ENCODE data around the gene GPAM.
"Not testable (repeated sequence)": the region's sequence is repeated elsewhere in the genome, so short reads cannot be mapped to it uniquely, and the experiment has no call there.

Gene GPAM, protein sequence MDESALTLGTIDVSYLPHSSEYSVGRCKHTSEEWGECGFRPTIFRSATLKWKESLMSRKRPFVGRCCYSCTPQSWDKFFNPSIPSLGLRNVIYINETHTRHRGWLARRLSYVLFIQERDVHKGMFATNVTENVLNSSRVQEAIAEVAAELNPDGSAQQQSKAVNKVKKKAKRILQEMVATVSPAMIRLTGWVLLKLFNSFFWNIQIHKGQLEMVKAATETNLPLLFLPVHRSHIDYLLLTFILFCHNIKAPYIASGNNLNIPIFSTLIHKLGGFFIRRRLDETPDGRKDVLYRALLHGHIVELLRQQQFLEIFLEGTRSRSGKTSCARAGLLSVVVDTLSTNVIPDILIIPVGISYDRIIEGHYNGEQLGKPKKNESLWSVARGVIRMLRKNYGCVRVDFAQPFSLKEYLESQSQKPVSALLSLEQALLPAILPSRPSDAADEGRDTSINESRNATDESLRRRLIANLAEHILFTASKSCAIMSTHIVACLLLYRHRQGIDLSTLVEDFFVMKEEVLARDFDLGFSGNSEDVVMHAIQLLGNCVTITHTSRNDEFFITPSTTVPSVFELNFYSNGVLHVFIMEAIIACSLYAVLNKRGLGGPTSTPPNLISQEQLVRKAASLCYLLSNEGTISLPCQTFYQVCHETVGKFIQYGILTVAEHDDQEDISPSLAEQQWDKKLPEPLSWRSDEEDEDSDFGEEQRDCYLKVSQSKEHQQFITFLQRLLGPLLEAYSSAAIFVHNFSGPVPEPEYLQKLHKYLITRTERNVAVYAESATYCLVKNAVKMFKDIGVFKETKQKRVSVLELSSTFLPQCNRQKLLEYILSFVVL

DNA sequence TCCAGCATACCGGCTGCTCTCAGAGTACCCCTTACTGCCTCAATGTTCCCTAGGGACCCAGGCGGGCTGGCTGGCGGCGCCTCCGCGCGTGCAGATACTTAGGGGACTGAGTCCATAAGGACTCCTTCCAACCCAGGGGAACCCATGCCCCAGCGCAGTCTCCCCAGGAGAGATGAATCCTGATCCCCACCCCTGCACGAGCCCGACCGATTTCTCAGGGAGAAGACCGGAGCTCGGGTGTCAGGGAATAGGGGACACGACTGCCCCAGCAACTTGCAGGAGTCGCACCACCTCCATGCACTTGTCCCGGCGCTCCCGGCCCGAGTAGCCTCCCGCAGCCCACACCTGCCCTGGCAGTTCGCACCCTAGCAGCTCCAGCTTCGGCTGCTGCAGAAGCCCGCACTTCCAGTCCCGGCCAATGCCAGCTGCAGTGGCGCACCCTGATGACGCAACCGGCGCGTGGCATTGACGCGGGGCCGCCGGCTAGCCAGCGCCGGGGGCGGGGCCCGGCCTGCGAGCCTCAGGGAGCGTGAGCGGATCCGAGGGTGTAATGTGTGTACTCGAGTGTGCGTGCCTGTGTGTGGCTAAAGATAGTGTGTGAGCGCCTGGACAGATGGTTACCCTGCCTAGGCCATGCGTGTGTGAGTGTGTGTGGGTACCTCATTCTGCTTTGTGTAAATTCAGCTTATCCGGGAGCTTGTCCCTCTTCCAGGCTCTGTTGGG is at the start of gene GPAM:
GPAM (minus strand) TSS at position 437 of the 723 bp plus-strand sequence. CDS start 1,981 bp downstream, outside the sequence.
- peak; percentile 91 to 99 (median 96) for DNase-seq
- intact Hi-C loops (cut with DNase I) = loop anchor here (5.0 to 10.0 kb wide), 2 partner anchors 129 to 261 kb away; partner anchors contain the start of genes VTI1A and ZDHHC6

DNA sequence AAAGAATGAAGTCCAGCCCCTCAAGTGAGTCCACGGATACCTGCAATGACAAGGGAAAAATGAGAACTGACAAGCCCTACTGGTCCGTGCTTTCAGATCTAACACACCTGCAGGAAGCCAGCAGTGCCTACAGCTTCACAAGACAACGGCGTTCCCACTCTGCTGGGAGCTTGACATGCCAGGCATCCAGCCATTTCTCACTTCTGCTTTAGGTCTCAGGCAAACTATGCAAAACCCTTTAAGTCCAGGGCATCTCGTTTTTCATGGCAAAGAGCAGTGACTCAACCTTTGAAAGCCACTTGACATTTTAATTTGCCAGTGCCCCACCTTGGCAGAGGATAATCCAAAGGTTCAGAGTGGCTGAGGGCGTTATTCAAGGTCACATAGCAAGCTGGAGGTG is 49.1 kb upstream of the GPAM start:
- no peak for DNase-seq
- intact Hi-C loops (cut with DNase I) = no loop called here

GRCh38 chr10:112231602-112232400 is 48.2 kb upstream of the GPAM start:
- intact Hi-C loops (cut with DNase I) = no loop called here
- no peak for DNase-seq

DNA sequence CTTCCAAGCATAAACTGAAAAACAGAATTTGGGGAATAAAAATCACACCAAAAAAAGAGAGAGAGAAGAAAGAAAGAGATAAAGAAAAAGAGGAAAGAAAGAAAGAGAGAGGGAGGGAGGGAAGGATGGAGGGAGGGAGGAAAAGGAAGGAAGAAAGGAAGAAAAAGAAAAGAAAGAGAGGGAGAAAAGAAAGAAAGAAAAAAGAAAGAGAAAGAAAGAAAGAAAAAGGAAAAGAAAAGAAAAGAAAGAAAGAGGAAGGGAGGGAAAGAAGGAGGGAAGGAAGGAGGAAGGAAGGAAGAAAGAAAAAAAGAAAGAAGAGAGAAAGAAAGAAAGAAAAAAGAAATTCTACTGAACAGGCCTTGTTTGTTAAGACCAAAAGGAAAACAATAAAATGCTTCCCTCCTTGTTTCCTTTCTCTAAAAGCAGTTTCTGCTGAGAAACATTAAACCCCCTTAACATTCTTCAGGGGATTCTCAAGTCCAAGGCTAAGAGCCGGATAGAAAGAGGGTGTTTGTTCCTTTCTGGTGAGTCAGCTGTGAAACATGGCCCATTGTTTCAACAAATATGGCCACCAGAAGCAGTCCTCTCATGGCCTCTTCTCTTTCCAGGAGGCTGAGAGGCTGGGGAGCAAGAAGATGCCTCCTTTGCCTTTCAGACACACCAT is 46.9 kb upstream of the GPAM start:
- no peak for DNase-seq
- intact Hi-C loops (cut with DNase I) = no loop called here

GRCh38 chr10:112229901-112230300 is 46.3 kb upstream of the GPAM start:
- intact Hi-C loops (cut with DNase I) = no loop called here
- DNase-seq = no peak

DNA sequence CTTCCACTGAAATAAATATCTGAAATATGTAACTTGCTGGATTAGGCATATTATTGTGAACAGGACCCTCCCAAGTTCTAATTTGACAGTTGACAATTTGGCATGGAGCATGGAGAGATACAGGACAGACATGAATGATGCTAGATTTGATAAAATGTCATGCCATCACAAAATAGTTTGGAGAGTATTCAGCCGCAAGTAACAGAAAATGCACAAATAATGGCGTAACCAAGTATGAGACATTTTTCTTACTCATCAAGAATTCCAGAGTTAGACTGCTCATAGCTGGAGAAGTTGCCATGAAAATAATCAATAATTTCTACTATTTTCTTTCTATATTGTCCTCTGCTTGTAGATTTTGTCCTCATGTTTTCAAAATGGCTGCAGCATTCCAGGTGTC is 45.5 kb upstream of the GPAM start:
- intact Hi-C loops (cut with DNase I) = no loop called here
- no peak for DNase-seq

DNA sequence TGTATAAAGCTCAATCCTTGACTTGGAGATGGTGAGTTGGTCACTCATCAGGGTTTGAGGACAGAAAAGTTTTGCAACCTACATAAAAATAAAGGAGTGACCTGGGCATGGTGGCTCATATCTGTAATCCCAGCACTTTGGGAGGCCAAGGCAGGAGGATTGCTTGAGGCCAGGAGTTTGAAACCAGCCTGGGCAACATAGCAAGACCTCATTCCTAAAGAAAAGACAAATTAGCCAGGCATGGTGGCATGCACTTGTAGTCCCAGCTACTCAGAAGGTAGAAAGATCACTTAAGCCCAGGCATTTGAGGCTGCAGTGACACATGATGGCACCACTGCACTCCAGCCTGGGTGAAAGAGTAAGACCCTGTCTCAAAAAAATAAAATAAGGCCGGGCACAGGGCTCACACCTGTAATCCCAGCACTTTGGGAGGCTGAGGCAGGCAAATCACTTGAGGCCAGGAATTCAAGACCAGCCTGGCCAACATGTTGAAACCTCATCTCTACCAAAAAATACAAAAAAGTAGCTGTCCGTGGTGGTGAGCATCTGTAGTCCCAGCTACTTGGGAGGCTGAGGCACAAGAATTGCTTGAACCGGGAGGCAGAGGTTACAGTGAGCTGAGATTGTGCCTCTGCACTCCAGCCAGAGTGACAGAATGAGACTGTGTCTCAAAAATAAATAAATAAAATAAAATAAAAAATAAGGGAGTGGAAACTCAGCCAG is 45.0 kb upstream of the GPAM start:
- intact Hi-C loops (cut with DNase I) = not testable (repeated sequence)

DNA sequence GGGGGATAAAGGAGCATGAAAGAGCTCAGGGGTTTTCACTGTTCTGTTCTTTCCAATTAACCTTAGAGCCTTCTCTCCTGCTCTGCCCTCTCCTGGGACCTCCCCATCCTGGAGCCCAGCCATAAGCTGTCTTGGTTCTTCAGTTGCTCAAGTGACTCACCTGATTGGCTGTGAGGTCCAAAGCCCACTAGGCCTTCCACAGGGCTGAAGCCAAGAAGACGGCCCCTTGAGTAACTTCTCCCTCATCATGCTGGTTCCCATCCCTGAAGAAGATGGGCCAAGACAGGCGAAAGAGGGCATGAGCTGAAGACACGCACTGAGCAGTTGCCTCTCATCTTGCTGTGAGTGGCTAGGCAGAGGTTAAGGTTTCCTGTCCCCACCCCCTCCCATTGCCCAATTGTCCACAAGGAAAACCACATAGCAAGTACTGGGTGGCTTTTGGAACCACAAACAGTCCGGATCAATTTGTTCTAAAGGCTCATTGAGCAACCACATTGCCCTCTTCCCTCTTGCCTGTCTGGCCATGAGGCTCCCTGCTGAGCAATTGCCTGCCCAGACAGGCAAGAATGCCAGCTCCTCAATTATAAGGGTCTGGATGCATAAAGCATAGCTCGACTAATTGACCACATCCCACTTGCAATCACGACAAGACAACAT is 43.9 kb upstream of the GPAM start:
- intact Hi-C loops (cut with DNase I) = no loop called here
- no peak for DNase-seq

More for the DNA sequence above, 45.0 kb upstream of the GPAM start:
- not testable (repeated sequence) for DNase-seq

DNA sequence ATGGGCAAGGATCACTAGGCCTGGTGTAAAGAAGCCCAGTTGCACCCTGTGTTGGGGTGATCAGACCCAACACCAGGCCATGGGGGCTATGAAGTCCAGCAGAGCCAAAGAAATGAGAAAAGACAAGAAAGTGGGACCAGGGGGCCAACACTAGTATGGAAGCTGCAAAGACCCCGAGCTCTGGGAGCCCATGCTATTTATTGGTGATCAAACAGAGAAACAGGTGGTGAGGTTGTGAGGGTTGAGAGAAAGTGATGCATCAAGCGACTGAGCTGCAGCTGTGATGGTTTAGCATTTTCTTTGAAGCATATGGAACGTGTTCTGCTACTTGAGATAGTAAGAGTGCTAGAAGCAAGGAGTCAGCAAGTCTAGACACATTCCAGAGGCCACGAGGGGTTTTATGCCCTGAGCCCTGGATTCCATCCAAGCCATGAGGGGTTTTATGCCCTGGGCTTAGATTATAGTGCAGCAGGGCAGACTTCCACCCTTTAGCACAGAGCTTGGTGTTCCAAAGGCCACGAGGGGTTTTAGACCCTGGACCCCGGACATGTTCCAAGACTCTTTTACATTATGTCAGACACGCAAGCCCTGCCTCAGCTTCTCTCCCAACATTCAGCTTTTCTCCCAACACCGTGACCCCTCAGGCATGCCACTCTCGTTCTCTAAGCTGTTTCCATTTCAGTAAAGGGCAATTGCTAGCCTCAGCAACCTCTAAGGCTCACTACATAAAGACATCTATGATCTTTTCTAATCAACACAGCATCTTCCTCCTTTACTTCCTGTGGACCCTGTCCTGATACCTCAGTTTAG is 43.1 kb upstream of the GPAM start:
- no peak for DNase-seq
- intact Hi-C loops (cut with DNase I) = no loop called here

- intact Hi-C loops (cut with DNase I) = no loop called here
- no peak for DNase-seq
Observed at GRCh38 chr10:112225771-112226438, 42.3 kb upstream of the GPAM start.

GRCh38 chr10:112224933-112225529 is 41.5 kb upstream of the GPAM start:
- DNase-seq = no peak
- intact Hi-C loops (cut with DNase I) = no loop called here

DNA sequence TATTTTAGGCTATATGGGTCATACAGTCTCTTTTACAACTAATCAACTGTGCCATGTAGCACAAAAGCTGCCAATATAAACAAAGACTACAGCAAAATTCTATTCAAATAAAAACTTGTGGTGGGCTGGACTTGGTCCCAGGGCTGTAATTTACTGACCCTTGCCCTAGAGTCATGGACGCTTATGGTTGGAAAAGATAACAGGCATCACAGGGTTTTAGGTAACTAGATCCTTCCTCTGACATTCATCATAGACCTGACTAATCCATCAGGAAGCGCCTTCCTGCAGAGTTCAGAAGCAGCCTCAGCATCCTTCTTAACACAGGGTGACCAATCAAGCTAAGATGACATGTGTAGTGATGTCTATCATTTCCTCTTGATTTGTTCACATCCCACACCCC is 40.2 kb upstream of the GPAM start:
- intact Hi-C loops (cut with DNase I) = no loop called here
- DNase-seq = no peak

DNA sequence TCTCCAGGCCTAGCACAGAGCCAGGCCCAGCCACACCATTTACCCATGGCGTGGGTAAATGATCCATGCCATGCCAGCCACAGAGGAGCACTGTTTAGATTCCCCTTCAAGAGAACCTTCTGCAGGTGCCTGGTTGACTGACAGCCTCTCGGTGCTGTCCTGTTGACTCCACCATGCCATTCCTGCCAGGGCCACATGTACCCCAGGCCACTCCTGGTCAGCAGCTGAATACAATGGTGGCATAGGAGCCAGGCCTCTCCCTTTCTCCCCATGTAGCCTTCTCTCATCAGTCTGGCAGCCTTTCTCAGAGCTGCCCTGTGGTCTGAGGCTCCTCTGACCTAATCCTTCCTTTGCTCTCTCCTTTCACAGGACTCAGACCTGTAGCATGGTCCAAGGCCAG is 39.2 kb upstream of the GPAM start:
- intact Hi-C loops (cut with DNase I) = no loop called here
- no peak for DNase-seq

- intact Hi-C loops (cut with DNase I) = no loop called here
- no peak for DNase-seq
Observed at GRCh38 chr10:112221545-112221944, 38.0 kb upstream of the GPAM start.

GRCh38 chr10:112218960-112219359 is 35.4 kb upstream of the GPAM start:
- no peak for DNase-seq
- intact Hi-C loops (cut with DNase I) = no loop called here

GRCh38 chr10:112218036-112218390 is 34.4 kb upstream of the GPAM start:
- intact Hi-C loops (cut with DNase I) = no loop called here

More at GRCh38 chr10:112218036-112218390, 34.4 kb upstream of the GPAM start:
- no peak for DNase-seq
